ENCODE results near the gene FICD. TPM values are rescaled to one million over a fixed set of nuclear protein-coding genes. Genes with fewer than 3 reads are reported as not detected.
"Not testable (repeated sequence)": the region's sequence is repeated elsewhere in the genome, so short reads cannot be mapped to it uniquely, and the experiment has no call there.

The FICD gene
- total RNA-seq, 1 experiment from 2014 or later: 3.6 TPM

GRCh38 chr12:108484845-108485244 lies 30.2 kb upstream of the FICD start:
- Histone ChIP-seq H3K4me1 (no peaks in the 10 kb centered on the region), H3K9me3 (0 out of 2 replicates have a peak, but pooled peaks cover 3% of the 10 kb centered on the region), H3K36me3 (ENCODE audit: control insufficient read depth, insufficient read depth, low read length) (no peaks in the 10 kb centered on the region), H3K27me3 (replicated peaks; ENCODE audit: control insufficient read depth, insufficient read depth, low read length) (no peaks in the 10 kb centered on the region), H3K4me3 (ENCODE audit: low read depth, low read length) (no peak overlapping the region)
- no peaks in the 10 kb centered on the region for H3K4me1 Mint-ChIP-seq (ENCODE audit: low read depth, unreplicated experiment)
- intact Hi-C loops (cut with micrococcal nuclease; ENCODE audit: unreplicated experiment): no loop called here
- DNase-seq: no peak
- ChIA-PET CTCF (no interaction called here), POLR2A (no interaction called here)
- no peaks in the 10 kb centered on the region for H3K36me3 Mint-ChIP-seq (ENCODE audit: insufficient read depth, unreplicated experiment)
- H3K27me3 Mint-ChIP-seq (ENCODE audit: insufficient read depth, unreplicated experiment): peaks cover 2% of the 10 kb centered on the region
- no peak overlapping the region for H3K4me3 Mint-ChIP-seq (ENCODE audit: unreplicated experiment)
- no TSS peak for BruUV-seq (replicated peaks)
- no peak overlapping the region for H3K27ac Mint-ChIP-seq (ENCODE audit: unreplicated experiment)
- TF ChIP-seq CTCF (IDR thresholded peaks at IDR 0.05; ENCODE audit: insufficient read depth in 1 of 2, low read depth in 1 of 2, low read length in 1 of 2, severe bottlenecking in 1 of 2, unreplicated experiment in 1 of 2): no peak
- H3K9me3 Mint-ChIP-seq (ENCODE audit: unreplicated experiment): no peaks in the 10 kb centered on the region

- POLR2A ChIA-PET; CTCF ChIA-PET; H3K36me3 Mint-ChIP-seq (ENCODE audit: insufficient read depth, unreplicated experiment); H3K4me1 Mint-ChIP-seq (ENCODE audit: low read depth, unreplicated experiment); H3K9me3 Mint-ChIP-seq (ENCODE audit: unreplicated experiment); H3K27me3 ChIP-seq (replicated peaks; ENCODE audit: control insufficient read depth, insufficient read depth, low read length); H3K9me3 ChIP-seq; H3K36me3 ChIP-seq (ENCODE audit: control insufficient read depth, insufficient read depth, low read length); H3K4me3 Mint-ChIP-seq (ENCODE audit: unreplicated experiment); BruUV-seq (replicated peaks); H3K27ac Mint-ChIP-seq (ENCODE audit: unreplicated experiment); DNase-seq; H3K4me3 ChIP-seq (ENCODE audit: low read depth, low read length); H3K27me3 Mint-ChIP-seq (ENCODE audit: insufficient read depth, unreplicated experiment); intact Hi-C loops (cut with micrococcal nuclease; ENCODE audit: unreplicated experiment); H3K4me1 ChIP-seq: not testable (repeated sequence)
These were observed 29.7 kb upstream of the FICD start for GRCh38 chr12:108485371-108485770.

- H3K36me3 Mint-ChIP-seq (ENCODE audit: insufficient read depth, unreplicated experiment); POLR2A ChIA-PET; H3K4me1 ChIP-seq; DNase-seq; H3K9me3 Mint-ChIP-seq (ENCODE audit: unreplicated experiment); H3K27me3 Mint-ChIP-seq (ENCODE audit: insufficient read depth, unreplicated experiment); H3K27me3 ChIP-seq (replicated peaks; ENCODE audit: control insufficient read depth, insufficient read depth, low read length); H3K4me3 Mint-ChIP-seq (ENCODE audit: unreplicated experiment); CTCF ChIA-PET; H3K27ac Mint-ChIP-seq (ENCODE audit: unreplicated experiment); BruUV-seq (replicated peaks); H3K9me3 ChIP-seq; H3K4me1 Mint-ChIP-seq (ENCODE audit: low read depth, unreplicated experiment); intact Hi-C loops (cut with micrococcal nuclease; ENCODE audit: unreplicated experiment); H3K36me3 ChIP-seq (ENCODE audit: control insufficient read depth, insufficient read depth, low read length); H3K4me3 ChIP-seq (ENCODE audit: low read depth, low read length): not testable (repeated sequence)
These were observed 28.0 kb upstream of the FICD start for GRCh38 chr12:108487029-108487428.

GRCh38 chr12:108491256-108491655 lies 23.8 kb upstream of the FICD start:
- CTCF ChIA-PET: no interaction called here
- no peak for DNase-seq
- no peak overlapping the region for H3K4me3 ChIP-seq (ENCODE audit: low read depth, low read length)
- no TSS peak for BruUV-seq (replicated peaks)
- H3K36me3 ChIP-seq (ENCODE audit: control insufficient read depth, insufficient read depth, low read length): no peaks in the 10 kb centered on the region
- peaks cover 15% of the 10 kb centered on the region for H3K27me3 Mint-ChIP-seq (ENCODE audit: insufficient read depth, unreplicated experiment)
- no peaks in the 10 kb centered on the region for H3K27me3 ChIP-seq (replicated peaks; ENCODE audit: control insufficient read depth, insufficient read depth, low read length)
- POLR2A ChIA-PET: no interaction called here
- no peaks in the 10 kb centered on the region for H3K36me3 Mint-ChIP-seq (ENCODE audit: insufficient read depth, unreplicated experiment)
- no peaks in the 10 kb centered on the region for H3K9me3 Mint-ChIP-seq (ENCODE audit: unreplicated experiment)
- H3K9me3 ChIP-seq: 0 out of 2 replicates have a peak, but pooled peaks cover 3% of the 10 kb centered on the region
- no peak overlapping the region for H3K27ac Mint-ChIP-seq (ENCODE audit: unreplicated experiment)
- no peaks in the 10 kb centered on the region for H3K4me1 ChIP-seq
- no peaks in the 10 kb centered on the region for H3K4me1 Mint-ChIP-seq (ENCODE audit: low read depth, unreplicated experiment)
- intact Hi-C loops (cut with micrococcal nuclease; ENCODE audit: unreplicated experiment): no loop called here
- no peak overlapping the region for H3K4me3 Mint-ChIP-seq (ENCODE audit: unreplicated experiment)
- no peak for TF ChIP-seq CTCF (IDR thresholded peaks at IDR 0.05; ENCODE audit: insufficient read depth in 1 of 2, low read depth in 1 of 2, low read length in 1 of 2, severe bottlenecking in 1 of 2, unreplicated experiment in 1 of 2)
